AG04449 (cell line): ENCODE measurements around the gene TNFRSF9.
"Not testable (repeated sequence)": the region's sequence is repeated elsewhere in the genome, so short reads cannot be mapped to it uniquely, and the experiment has no call there.

ENCODE experiments used
- CTCF ChIA-PET: fragments of 350-600 bp; formaldehyde crosslinking; extraction: SDS; loops from one replicate; lab custom pipeline; 2021; ENCODE audit warnings: antibody characterized with exemption; lab: Yijun Ruan, JAX
- POLR2A ChIA-PET: fragments of 400-600, 350-600 bp; formaldehyde crosslinking; extraction: SDS; loops from one replicate; lab custom pipeline; 2020; ENCODE audit warnings: antibody characterized with exemption, inconsistent platforms; lab: Yijun Ruan, JAX
- DNase-seq: peaks from one replicate; pipeline ENCODE4 v3.0.0-alpha.2; 2010; ENCODE audit warnings: low read depth, low spot score
- H3K4me3 ChIP-seq: 2 replicates; pipeline ENCODE4 v1.5.1; 2011; ENCODE audit warnings: low read depth, mild to moderate bottlenecking, control low read depth, low read length
- CTCF ChIP-seq: IDR thresholded peaks from one replicate; pipeline ENCODE4 v1.5.1; 2011; ENCODE audit warnings: mild to moderate bottlenecking, moderate library complexity, low read length, control low read depth, inconsistent platforms; ENCODE audit not compliant: insufficient read depth; ENCODE audit errors: missing control alignments

Gene TNFRSF9

GRCh38 chr1:7956218-7957032 lies 15.8 kb upstream of the TNFRSF9 start:
- DNase-seq, result no peak
- ChIA-PET POLR2A (no interaction called here), CTCF (interaction anchor here (0.7 to 1.4 kb wide), 3 partner anchors 8 to 288 kb away, joined by 3 read pairs; no protein-coding TSS in a partner anchor)
- no peak for TF ChIP-seq CTCF
- H3K4me3 ChIP-seq, result no peak overlapping the region

GRCh38 chr1:7954683-7955082 lies 14.0 kb upstream of the TNFRSF9 start:
- no peak for TF ChIP-seq CTCF
- ChIA-PET CTCF (no interaction called here), POLR2A (no interaction called here)
- no peak for DNase-seq
- peak overlapping the region; percentile 62 for H3K4me3 ChIP-seq

GRCh38 chr1:7953850-7954609 lies 13.4 kb upstream of the TNFRSF9 start:
- peak overlapping the region; percentile 62 for H3K4me3 ChIP-seq
- TF ChIP-seq CTCF, result no peak
- ChIA-PET CTCF (no interaction called here), POLR2A (no interaction called here)
- no peak for DNase-seq

GRCh38 chr1:7952791-7953190 lies 12.2 kb upstream of the TNFRSF9 start:
- CTCF ChIA-PET, DNase-seq, H3K4me3 ChIP-seq, POLR2A ChIA-PET: not testable (repeated sequence)

GRCh38 chr1:7948960-7949359 lies 8.3 kb upstream of the TNFRSF9 start:
- ChIA-PET POLR2A (interaction anchor here (1.1 kb wide), 1 partner anchor 12 kb away, joined by 7 read pairs; the partner anchor contains the start of gene PARK7), CTCF (interaction anchor here (0.7 to 1.8 kb wide), 8 partner anchors 8 to 1247 kb away, joined by 3 to 9 read pairs (median 4); partner anchors contain the start of genes DNAJC11 and TNFRSF9)
- DNase-seq, result peak; percentile 46
- TF ChIP-seq CTCF, result no peak
- no peak overlapping the region for H3K4me3 ChIP-seq

GRCh38 chr1:7943251-7943650 lies 2.6 kb upstream of the TNFRSF9 start:
- CTCF ChIA-PET, result interaction anchor here (0.6 to 2.9 kb wide), 6 partner anchors 11 to 275 kb away, joined by 3 to 21 read pairs (median 4); no protein-coding TSS in a partner anchor
- no peak for DNase-seq
- TF ChIP-seq CTCF, result no peak
- POLR2A ChIA-PET, result interaction anchor here (0.6 kb wide), 1 partner anchor 53 kb away, joined by 3 read pairs; no protein-coding TSS in a partner anchor
- H3K4me3 ChIP-seq, result no peak overlapping the region
